Mucosa of descending colon (tissue), 3 donors: Measurements from ENCODE around the gene FBXO2. TPM values are rescaled to one million over a fixed set of nuclear protein-coding genes. Genes with fewer than 3 reads are reported as not detected.

Source experiments
- ATAC-seq: fragments of 200-7000 bp; cut with Tn5 transposase; one replicate; pipeline ENCODE4 v1.9.1; 2020; ENCODE audit warnings: mild to moderate bottlenecking, moderate library complexity
- DNase-seq, 3 donors: peaks; one replicate each; pipeline ENCODE4 v3.0.0-alpha.2; 2020
- H3K36me3 ChIP-seq: fragments of 200-600 bp; one replicate; pipeline ENCODE4 v1.8.0; 2021; ENCODE audit warnings: low read depth, mild to moderate bottlenecking
- H3K4me1 ChIP-seq: fragments of 200-600 bp; one replicate; pipeline ENCODE4 v1.8.0; 2021; ENCODE audit warnings: low read depth, mild to moderate bottlenecking
- H3K4me3 ChIP-seq: fragments of 200-600 bp; one replicate; pipeline ENCODE4 v1.8.0; 2021; ENCODE audit warnings: mild to moderate bottlenecking
- H3K9me3 ChIP-seq: fragments of 200-600 bp; one replicate; pipeline ENCODE4 v1.8.0; 2021; ENCODE audit warnings: mild to moderate bottlenecking
- intact Hi-C, 2 donors: fragments of 100-400 bp; cut with DNase I in 1 of 2; cut with micrococcal nuclease in 1 of 2; formaldehyde crosslinking; loops; one replicate each; pipeline versions ENCODE4 v1.11.0 to v1.11.1; 2022; cut with DNase I, micrococcal nuclease
- total RNA-seq, 3 donors: library from RNA; stranded (reverse); fragmentation: NEBNext Ultra II Directional in 2 of 3; extraction: Animal tissue kit (Norgen Biotek cat#: 25700) in 2 of 3; gene quantifications; one replicate each; pipeline versions ENCODE4 v1.2.1 to v1.2.4, GENCODE V29; 2021 to 2023
- TF ChIP-seq, protein P1 (sequence below): fragments of 200-600 bp; IDR thresholded peaks from one replicate; pipeline ENCODE4 v1.8.0; 2022; ENCODE audit warnings: antibody characterized with exemption, mild to moderate bottlenecking
- donor health status: DM: no; HTN: no; CAD: no; lungs with moderate emphysema.
- donor health status: DM: no; HTN: no; CAD: no.
- donor health status: DM: no; HTN: yes; CAD: no.

FBXO2 gene
- total RNA-seq, 3 donors from 2014 or later, result 0.23 to 8.6 (median 0.63) TPM

DNA sequence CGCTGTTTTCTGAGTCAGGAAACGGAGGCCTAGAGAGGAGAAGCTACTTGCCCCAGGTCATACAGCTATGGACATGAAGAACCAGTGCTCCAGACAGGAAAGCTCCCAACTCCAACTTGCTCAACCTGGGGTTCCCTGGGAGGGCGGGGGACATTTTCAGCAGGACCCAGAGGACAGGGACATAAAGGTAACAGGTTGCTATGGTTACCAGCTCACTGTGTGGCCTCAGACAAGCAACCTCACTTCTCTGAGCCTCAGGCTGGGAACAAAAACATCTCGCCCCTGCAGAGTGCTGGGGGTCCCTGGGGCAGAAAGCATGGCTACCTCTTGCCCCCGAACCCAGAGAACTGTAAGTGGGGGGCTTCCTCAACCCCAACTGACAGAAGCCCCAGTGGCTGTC is 16.1 kb downstream of the FBXO2 start:
- no peaks in the 10 kb centered on the region for H3K9me3 ChIP-seq
- intact Hi-C loops, result no loop called here
- TF ChIP-seq, protein P1, sequence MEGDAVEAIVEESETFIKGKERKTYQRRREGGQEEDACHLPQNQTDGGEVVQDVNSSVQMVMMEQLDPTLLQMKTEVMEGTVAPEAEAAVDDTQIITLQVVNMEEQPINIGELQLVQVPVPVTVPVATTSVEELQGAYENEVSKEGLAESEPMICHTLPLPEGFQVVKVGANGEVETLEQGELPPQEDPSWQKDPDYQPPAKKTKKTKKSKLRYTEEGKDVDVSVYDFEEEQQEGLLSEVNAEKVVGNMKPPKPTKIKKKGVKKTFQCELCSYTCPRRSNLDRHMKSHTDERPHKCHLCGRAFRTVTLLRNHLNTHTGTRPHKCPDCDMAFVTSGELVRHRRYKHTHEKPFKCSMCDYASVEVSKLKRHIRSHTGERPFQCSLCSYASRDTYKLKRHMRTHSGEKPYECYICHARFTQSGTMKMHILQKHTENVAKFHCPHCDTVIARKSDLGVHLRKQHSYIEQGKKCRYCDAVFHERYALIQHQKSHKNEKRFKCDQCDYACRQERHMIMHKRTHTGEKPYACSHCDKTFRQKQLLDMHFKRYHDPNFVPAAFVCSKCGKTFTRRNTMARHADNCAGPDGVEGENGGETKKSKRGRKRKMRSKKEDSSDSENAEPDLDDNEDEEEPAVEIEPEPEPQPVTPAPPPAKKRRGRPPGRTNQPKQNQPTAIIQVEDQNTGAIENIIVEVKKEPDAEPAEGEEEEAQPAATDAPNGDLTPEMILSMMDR, result no peak
- H3K36me3 ChIP-seq, result no peaks in the 10 kb centered on the region
- DNase-seq, result no peak
- no peak overlapping the region for H3K4me3 ChIP-seq
- no peak for ATAC-seq
- H3K4me1 ChIP-seq, result no peaks in the 10 kb centered on the region

DNA sequence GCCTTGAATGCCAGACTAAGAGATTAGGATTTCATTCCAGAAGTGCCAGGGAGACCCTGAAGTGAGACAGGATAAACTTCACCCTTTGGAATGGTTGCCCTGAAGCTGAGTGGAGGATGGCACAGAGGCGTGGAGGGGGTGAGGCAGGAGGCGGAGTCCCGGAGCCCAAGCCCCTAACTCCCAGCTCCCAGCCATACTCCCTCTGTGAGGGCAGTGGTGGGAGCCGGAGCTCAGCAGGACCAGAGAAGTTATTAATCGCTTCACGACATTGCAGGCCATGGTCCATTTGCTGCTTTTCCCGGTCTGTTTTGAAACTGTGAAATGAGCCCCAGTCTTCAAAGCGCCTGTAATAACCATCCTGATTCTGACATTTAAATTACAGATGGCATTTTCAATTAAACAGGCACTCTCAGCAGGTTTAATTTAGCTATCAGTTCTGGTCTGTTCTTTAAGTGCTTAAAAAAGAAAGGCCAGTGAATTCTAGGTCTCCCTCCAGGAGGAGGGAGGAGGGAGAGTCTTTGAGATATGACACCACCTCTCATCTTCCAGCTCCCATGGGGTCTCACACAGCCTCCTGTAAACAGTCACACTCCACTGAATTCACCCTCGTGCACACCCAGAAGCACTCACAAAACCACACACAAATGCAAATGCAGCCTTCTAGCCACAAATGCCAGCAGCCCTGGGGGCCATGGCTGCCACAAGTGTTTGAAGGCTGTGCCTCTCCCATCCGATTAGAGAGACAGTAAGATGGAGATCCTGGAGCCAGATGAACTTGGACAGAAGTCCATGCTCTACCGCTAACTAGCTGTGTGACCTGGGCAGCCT is 19.6 kb downstream of the FBXO2 start:
- intact Hi-C loops, result no loop called here
- TF ChIP-seq, protein P1, result no peak
- Histone ChIP-seq H3K9me3 (no peaks in the 10 kb centered on the region), H3K36me3 (no peaks in the 10 kb centered on the region), H3K4me1 (no peaks in the 10 kb centered on the region), H3K4me3 (no peak overlapping the region)
- ATAC-seq, result no peak
- no peak for DNase-seq

DNA sequence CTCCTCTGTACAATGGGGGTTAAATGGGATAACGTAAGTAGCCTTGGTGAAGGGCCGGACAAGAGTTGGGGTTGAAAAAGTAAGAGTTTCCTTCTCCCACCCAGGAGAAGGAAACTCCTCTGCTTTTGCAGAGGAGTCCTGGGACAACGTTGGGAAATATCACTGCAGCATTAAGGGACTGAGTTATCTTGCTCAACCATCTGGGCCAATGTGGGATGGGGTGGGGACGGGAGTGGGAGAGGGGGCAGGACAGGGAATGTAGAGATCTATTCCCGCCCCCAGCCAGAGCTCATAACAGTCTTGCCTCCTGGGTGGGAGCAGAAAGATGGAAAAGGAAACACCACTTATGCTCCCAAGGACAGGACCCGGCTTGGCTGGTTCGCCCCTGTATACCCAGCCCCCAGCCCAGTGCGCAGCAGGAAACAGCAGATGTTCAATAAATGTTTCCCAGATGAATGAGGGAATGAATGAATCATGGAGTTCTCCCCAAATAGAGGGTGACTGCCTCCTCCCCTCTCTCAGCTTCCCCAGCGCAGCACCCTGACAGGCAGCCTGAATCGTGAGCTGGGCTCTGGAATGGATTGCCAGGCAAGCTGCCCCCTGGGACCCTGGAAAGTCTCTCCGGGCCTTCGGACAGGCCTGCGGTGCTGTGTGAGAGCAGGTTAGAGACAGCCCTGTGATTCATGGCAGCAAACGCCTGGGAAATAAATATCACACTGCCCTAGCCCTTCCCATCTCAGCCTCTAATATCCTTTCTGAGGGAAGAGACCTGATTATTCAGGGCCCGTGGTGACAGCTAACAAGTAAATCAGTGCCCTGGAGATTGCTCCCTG is 24.8 kb downstream of the FBXO2 start:
- no peak overlapping the region for H3K4me3 ChIP-seq
- DNase-seq (no peak), ATAC-seq (no peak)
- intact Hi-C loops, result no loop called here
- H3K9me3 ChIP-seq, result no peaks in the 10 kb centered on the region
- H3K36me3 ChIP-seq, result no peaks in the 10 kb centered on the region
- no peaks in the 10 kb centered on the region for H3K4me1 ChIP-seq
- TF ChIP-seq, protein P1, result no peak

DNA sequence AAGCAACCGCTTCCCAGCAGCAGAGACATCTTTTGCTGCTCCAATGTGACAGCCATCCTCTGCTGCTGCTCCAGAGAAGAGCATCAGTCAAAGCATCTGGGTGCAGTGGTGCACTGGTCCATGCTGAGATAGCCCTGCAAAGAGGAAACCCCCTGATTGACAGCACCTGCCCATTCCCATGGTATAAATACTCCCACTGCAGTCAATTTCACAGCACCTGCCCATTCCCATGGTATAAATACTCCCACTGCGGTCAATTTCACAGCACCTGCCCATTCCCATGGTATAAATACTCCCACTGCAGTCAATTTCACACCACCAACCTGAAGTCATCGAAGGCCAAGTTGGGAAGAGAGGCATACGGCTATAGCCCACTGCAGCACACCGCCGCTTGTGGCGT is 25.5 kb downstream of the FBXO2 start:
- TF ChIP-seq, protein P1, result no peak
- no peaks in the 10 kb centered on the region for H3K9me3 ChIP-seq
- H3K4me3 ChIP-seq, result no peak overlapping the region
- H3K36me3 ChIP-seq, result no peaks in the 10 kb centered on the region
- no peaks in the 10 kb centered on the region for H3K4me1 ChIP-seq
- intact Hi-C loops, result no loop called here
- DNase-seq (no peak), ATAC-seq (no peak)

DNA sequence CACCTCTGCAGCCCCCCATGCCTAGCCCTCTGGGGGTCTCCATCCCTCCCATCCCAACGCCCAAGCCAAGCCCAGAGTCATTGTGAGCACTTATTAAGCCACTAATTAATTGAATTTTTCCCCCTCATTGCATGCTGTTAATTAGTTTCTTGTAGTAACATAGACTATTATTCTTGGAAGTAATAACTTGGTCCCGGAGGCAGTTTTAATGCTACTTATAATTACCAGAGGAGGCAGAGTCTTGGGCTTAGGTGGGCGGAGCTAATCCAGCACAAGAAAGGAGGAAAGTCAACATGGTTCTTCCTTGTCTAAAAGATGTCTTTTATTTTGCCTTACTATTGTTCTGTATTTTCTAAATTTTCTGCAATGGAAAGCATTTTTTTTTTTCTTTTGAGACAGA is 27.7 kb downstream of the FBXO2 start:
- TF ChIP-seq, protein P1, result no peak

More for the DNA sequence above, 27.7 kb downstream of the FBXO2 start:
- ATAC-seq (no peak), DNase-seq (no peak)
- intact Hi-C loops, result no loop called here
- no peak overlapping the region for H3K4me3 ChIP-seq
- H3K9me3 ChIP-seq, result no peaks in the 10 kb centered on the region
- no peaks in the 10 kb centered on the region for H3K4me1 ChIP-seq
- no peaks in the 10 kb centered on the region for H3K36me3 ChIP-seq
